Mesenteric fat pad (tissue), 1 donor: ENCODE data around the gene TTC33. TPM values are rescaled to one million over a fixed set of nuclear protein-coding genes. Genes with fewer than 3 reads are reported as not detected.
A peak's percentile ranks its signal among the peaks of the same experiment; 100 is the strongest.
"Not testable (repeated sequence)": the region's sequence is repeated elsewhere in the genome, so short reads cannot be mapped to it uniquely, and the experiment has no call there.

Source experiments
- DNase-seq: peaks from one replicate; pipeline ENCODE4 v3.0.0-alpha.2; 2020; ENCODE audit warnings: low spot score
- long read RNA-seq: library from polyadenylated mRNA; unstranded; transcript quantifications from one replicate; pipeline ENCODE4 v2.0.0, GENCODE V29; 2020
- total RNA-seq: library from RNA; stranded (reverse); fragmentation: NEBNext Ultra II Directional; extraction: Animal tissue kit (Norgen Biotek cat#: 25700); gene quantifications from one replicate; pipeline ENCODE4 v1.2.1, GENCODE V29; 2021
- donor health status: DM: yes; HTN: yes; CAD: no.

The TTC33 gene
- total RNA-seq: 7.9 TPM
- long read RNA-seq, transcript TTC33-201 (5 exons, 2,612 nt): major isoform, 6 of 11 reads
- long read RNA-seq, partial matches to known transcripts: 4 of 11 reads
- long read RNA-seq, other reads (novel, unspliced or antisense): 1 of 11 reads

- peak; percentile 97 for DNase-seq
These were observed at the start of gene TTC33 for GRCh38 chr5:40755407-40756365. TTC33 (minus strand) TSS chr5:40755961; CDS start chr5:40747018, 8,943 bp downstream.

DNA sequence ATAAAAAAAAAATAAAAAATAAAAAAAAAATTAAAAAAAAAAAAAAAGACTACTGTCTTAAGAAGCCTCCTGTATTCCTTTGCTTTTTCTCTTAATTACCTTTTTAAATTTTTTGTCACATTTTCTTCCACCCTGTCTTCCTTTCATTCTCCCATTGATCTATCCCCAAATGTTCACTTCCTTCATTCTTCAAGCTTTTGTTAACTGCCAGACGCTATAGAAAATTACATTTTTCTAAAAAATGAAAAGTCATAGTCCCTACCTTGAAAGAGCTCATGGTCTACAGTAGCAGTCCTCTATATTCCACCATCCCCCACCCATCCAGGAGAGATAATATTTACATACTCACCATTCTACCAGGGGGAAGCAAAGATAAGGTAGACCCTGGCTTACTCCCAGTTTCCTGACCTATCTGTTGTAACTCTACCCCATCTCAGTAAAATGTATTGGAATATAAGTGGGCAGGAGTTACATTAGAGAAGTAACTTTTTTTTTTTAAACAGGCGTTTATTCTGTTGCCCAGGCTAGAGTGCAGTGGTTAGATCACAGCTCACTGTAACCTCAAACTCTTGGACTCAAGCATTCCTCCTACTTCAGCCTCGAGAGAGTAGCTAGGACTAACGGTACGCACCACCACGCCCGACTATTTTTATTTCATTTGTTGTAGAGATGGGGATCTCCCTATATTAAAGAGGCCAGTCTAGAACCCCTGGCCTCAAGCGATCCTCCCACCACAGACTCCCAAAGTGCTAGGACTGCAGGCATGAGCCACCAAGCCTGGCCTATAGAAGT, 46.2 kb upstream of the TTC33 start:
- DNase-seq: no peak

DNA sequence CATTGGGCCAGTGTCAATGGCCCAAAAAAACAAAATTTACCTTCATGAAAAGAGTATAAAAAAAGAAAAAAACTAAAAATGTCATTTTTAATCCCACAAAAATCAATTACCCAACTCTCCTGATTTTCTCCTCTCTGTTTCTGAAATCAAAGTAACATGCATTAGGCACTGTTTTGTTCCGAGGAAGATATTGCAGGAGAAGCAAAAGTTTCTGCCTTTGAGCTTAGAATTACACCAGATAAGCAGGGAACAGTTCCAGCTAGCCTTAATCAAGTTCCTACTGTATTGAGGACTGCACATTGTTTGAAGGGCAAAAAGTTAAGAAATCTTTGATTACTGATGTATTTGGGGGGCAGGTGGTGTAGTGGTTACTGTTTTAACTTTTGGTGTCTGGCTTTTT, 43.5 kb upstream of the TTC33 start:
- DNase-seq: no peak

- no peak for DNase-seq
These were observed 43.0 kb upstream of the TTC33 start for GRCh38 chr5:40798801-40799210.

DNA sequence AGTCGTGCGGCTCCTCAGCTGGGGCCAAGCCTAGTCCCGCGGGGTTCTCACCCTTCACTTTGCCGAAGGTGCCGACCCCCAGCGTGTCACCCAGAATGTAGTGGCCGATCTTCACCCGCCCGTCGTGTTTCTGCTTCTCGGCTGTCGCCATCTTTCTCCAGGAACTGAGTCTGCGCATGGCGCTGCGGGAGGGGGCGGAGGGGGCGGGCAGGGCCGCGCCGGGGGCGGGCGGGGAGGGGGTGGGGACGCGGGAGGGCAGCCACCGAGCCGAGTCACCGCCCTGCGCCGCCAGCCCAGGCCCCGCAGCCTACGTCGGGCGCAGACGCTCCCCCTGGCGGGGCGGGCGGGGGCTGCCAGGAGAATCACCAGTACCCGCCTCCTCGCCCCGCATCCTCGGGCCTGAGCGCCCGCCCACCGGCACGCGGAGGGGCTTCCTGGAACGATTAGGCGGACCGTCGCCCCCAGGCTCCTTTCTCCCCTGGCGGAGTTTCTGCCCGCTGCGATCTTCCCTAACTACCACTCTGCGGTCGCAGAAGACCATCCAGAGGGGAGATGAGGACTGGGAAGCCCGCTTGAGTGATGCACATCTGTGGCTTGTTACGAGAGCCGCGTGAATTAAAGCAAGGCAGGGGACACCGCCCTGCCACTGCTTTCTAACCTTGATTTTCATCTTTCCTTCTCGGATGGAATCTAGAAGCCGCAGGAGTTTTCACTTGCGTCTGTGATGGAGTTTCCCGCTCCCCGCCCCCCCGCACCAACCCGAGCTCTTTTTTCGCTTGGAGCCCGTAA, 42.4 kb upstream of the TTC33 start, which contains the start of gene PRKAA1:
Gene PRKAA1, minus strand, starts transcription at position 363 of the 789 bp plus-strand sequence. Its CDS starts 185 bp downstream, at position 178.
- DNase-seq: peak; percentile 96

DNA sequence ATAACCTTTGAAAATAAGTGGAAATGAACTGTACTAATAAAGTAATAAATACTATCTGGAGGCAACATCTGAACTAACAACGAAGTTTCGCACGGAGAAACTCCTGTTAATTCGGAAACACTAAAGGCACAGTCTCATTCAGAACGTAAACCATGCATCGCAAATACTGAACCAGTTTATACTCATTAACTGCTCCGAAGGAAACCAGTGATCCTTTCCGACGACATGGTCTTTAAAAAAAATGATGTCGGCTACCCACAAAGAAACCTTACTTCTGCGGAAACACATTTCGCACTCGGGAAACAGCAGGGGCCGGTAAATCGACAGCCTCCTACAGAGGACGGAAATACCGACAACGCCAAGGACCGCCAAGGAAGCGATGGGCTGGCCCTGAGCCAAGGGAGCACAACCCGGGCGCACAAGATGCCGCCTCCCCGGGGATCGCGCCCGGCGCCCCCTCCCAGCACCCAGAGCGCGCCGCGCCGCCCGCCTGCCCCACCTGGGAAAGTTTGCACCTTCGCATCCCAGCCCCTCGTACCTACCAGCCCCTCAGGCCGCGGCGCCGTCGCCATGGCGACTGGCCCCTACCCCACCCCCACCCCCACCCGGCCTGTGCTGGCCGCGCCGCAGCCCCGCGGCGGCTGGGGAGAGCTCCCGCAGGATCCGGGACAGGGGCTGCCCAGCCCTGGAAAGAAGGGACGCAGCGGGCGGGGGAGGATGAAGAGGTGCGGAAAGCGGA, 41.7 kb upstream of the TTC33 start:
- peak; percentile 92 for DNase-seq

GRCh38 chr5:40796487-40796889, 40.7 kb upstream of the TTC33 start:
- DNase-seq: no peak

- not testable (repeated sequence) for DNase-seq
These were observed 39.1 kb upstream of the TTC33 start for GRCh38 chr5:40794877-40795276.

- not testable (repeated sequence) for DNase-seq
These were observed 38.6 kb upstream of the TTC33 start for GRCh38 chr5:40794340-40794739.

GRCh38 chr5:40792691-40793090, 36.9 kb upstream of the TTC33 start:
- DNase-seq: not testable (repeated sequence)

GRCh38 chr5:40791715-40792139, 36.0 kb upstream of the TTC33 start:
- DNase-seq: no peak

- no peak for DNase-seq
These were observed 35.3 kb upstream of the TTC33 start for GRCh38 chr5:40790947-40791593.

- not testable (repeated sequence) for DNase-seq
These were observed 33.2 kb upstream of the TTC33 start for GRCh38 chr5:40788941-40789340.

- no peak for DNase-seq
These were observed 32.2 kb upstream of the TTC33 start for GRCh38 chr5:40787986-40788385.

GRCh38 chr5:40786664-40787063, 30.9 kb upstream of the TTC33 start:
- DNase-seq: not testable (repeated sequence)

DNA sequence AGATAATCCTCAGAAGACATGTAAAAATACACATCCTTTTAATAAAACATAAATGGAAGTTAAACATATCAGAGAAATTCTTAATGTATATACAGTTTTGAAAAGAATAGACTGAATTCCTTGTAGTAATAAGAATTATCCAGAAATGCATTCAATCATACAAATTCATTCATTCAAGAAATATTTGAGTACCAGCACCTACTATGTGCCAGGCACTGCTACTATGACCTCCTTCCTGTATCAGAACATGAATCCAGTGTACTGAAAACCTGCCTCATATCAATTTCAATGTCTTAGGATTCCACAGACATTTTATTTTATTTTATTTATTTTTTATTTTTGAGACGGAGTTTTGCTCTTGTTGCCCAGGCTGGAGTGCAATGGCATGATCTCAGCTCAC, 29.2 kb upstream of the TTC33 start:
- no peak for DNase-seq

DNA sequence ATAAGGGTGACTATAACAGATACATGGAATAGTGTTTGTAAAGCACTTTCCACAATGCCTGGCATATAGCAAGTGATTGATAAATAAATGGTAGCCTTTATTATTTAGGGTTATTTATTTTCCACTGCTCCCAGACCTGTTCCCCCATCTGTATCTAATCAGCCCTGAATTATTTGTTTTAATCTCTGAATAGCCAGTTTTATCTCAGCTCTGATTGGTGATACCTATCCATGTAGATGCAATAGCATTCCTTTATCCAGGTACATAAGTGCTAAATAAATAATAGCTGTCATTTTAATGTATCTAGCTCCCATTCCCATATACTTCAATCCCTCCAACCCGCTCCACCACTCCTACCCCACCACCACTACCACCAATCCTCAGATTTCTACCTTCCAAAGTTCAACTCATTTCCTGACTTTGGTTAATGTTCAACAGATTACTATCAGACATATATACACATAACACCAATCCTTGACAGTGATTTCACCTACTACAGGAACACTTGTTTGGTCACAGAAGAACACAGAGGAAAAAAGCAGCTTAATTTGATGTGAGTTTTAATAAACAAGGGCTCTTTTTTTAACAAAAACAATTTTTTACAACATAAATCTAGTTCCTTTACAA, 28.4 kb upstream of the TTC33 start:
- no peak for DNase-seq

- DNase-seq: no peak
These were observed 26.2 kb upstream of the TTC33 start for GRCh38 chr5:40781843-40782409.

DNA sequence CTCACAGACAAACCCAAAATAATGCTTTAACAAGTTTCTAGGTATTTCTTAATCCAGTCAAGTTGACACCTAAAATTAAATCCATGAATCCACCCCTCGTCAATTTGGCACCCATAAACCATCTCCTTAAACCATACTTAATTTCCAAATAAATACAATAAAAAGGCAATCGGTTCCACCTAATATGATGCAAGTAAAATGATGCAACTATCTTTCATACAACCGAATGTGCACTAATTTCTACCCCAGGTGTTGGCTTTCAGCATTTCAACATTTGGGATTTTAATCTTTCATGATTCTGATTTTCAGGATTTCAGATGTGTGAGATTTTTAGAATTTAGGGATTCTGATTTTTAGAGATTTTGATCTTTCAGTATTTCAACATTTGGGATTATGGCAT, 25.1 kb upstream of the TTC33 start:
- no peak for DNase-seq
